ENCODE measurements around the gene HOXB4. TPM values are rescaled to one million over a fixed set of nuclear protein-coding genes. Genes with fewer than 3 reads are reported as not detected.
A peak's percentile ranks its signal among the peaks of the same experiment; 100 is the strongest.

Gene HOXB4
- total RNA-seq, 2 experiments from 2014 or later = 7.4 to 8.9 TPM

DNA sequence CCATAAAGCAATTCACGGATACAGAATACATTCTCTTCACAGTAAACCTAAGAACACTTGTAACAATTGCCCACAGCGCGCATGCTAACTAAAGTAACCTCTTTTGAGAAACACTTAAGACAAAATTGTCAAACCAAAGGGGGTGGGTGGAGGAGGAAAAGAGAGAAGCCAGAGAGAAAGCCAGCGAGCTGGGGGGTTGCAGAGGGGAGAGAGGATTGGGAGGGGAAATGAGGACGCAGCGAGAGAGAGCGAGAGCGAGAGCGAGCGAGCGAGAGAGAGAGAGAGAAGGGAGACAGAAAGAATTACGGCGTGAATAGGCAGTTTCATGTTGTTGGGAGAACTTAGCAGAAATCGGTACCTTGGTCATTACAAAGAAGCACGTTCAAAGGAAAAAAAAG lies 34.3 kb upstream of the HOXB4 start:
- peak; percentile 13 for DNase-seq (ENCODE audit: low spot score)
- POLR2A ChIA-PET = interaction anchor here (0.7 kb wide), 1 partner anchor 173 kb away, joined by 8 read pairs; no protein-coding TSS in a partner anchor
- no TSS peak for BruUV-seq (replicated peaks)
- CTCF ChIA-PET (ENCODE audit: unreplicated experiment) = no interaction called here
- peak overlapping the region; percentile 73 for H3K4me2 ChIP-seq (ENCODE audit: low read length)
- H2AFZ ChIP-seq (ENCODE audit: low read length) = peak overlapping the region; percentile 96
- intact Hi-C loops (cut with micrococcal nuclease; ENCODE audit: unreplicated experiment) = no loop called here
- no peaks in the 10 kb centered on the region for H3K79me2 ChIP-seq (ENCODE audit: insufficient read depth, low read depth, low read length)
- no peak for TF ChIP-seq EZH2phosphoT487 (IDR thresholded peaks at IDR 0.05; ENCODE audit: borderline replicate concordance, low read depth, low read length)
- TF ChIP-seq, protein P1, sequence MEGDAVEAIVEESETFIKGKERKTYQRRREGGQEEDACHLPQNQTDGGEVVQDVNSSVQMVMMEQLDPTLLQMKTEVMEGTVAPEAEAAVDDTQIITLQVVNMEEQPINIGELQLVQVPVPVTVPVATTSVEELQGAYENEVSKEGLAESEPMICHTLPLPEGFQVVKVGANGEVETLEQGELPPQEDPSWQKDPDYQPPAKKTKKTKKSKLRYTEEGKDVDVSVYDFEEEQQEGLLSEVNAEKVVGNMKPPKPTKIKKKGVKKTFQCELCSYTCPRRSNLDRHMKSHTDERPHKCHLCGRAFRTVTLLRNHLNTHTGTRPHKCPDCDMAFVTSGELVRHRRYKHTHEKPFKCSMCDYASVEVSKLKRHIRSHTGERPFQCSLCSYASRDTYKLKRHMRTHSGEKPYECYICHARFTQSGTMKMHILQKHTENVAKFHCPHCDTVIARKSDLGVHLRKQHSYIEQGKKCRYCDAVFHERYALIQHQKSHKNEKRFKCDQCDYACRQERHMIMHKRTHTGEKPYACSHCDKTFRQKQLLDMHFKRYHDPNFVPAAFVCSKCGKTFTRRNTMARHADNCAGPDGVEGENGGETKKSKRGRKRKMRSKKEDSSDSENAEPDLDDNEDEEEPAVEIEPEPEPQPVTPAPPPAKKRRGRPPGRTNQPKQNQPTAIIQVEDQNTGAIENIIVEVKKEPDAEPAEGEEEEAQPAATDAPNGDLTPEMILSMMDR (conservative IDR thresholded peaks at IDR 0.05; ENCODE audit: low read length) = no peak
- H4K20me1 ChIP-seq (ENCODE audit: insufficient read depth, low read length) = no peaks in the 10 kb centered on the region
- H3K9me3 ChIP-seq (ENCODE audit: low read length) = no peaks in the 10 kb centered on the region
- no peaks in the 10 kb centered on the region for H3K36me3 ChIP-seq (ENCODE audit: insufficient read depth, low read length)
- no peak overlapping the region for H3K27ac ChIP-seq (ENCODE audit: low read depth, low read length, poor library complexity, severe bottlenecking)
- peak overlapping the region; percentile 72 for H3K4me3 ChIP-seq (ENCODE audit: low read depth, low read length, poor library complexity, severe bottlenecking)
- H3K4me1 ChIP-seq (ENCODE audit: insufficient read depth, low read length, poor library complexity, severe bottlenecking) = peaks cover 31% of the 10 kb centered on the region
- H3K9me2 ChIP-seq (ENCODE audit: insufficient read depth, low read length) = no peaks in the 10 kb centered on the region

DNA sequence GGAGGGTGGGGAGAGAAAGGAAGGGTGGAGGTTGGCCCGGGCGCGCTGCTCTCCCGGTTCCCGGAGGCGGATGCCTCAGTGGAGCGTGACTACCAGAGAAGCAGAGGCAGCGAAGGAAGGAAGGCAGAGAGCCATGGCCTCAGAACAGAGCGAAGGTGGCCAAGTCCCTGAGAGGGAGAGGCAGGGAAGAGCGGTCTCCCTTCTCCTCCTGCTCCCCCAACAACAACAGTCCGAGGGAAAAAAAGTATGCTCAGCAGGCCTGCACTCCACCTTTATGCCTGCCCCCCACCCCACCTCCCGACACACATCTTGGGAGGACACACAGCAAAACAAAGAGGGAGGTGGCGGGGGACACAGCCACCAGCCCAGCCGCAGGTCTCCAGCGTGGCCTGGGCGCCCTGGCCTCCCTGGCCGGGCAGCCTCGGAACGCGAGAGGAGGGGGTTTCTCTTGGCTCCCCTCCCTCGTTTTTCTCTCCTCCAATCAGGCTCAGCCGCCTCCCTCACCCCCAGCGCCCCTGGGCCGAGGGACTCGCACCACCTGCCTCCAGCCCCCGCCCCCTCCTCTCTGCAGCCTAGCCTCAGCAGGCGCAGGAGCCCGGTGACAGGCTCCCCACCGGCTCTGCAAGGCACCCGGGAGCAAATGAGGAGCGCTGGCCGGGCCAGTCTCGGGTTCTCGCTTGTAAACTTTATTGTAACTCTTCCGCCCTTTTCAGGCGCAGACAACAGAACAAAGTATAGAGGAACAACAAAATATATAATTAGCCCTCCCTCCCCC lies 33.7 kb upstream of the HOXB4 start:
- H3K79me2 ChIP-seq (ENCODE audit: insufficient read depth, low read depth, low read length) = no peaks in the 10 kb centered on the region
- ChIA-PET CTCF (ENCODE audit: unreplicated experiment) (no interaction called here), POLR2A (interaction anchor here (0.7 kb wide), 1 partner anchor 173 kb away, joined by 8 read pairs; no protein-coding TSS in a partner anchor)
- H3K9me3 ChIP-seq (ENCODE audit: low read length) = no peaks in the 10 kb centered on the region
- peak overlapping the region; percentile 96 for H2AFZ ChIP-seq (ENCODE audit: low read length)
- BruUV-seq (replicated peaks) = no TSS peak
- peak overlapping the region; percentile 32 for H3K27ac ChIP-seq (ENCODE audit: low read depth, low read length, poor library complexity, severe bottlenecking)
- intact Hi-C loops (cut with micrococcal nuclease; ENCODE audit: unreplicated experiment) = no loop called here
- peak overlapping the region; percentile 72 for H3K4me3 ChIP-seq (ENCODE audit: low read depth, low read length, poor library complexity, severe bottlenecking)
- no peaks in the 10 kb centered on the region for H4K20me1 ChIP-seq (ENCODE audit: insufficient read depth, low read length)
- DNase-seq (ENCODE audit: low spot score) = peak; percentile 25
- peaks cover 31% of the 10 kb centered on the region for H3K4me1 ChIP-seq (ENCODE audit: insufficient read depth, low read length, poor library complexity, severe bottlenecking)
- TF ChIP-seq, protein P1 (conservative IDR thresholded peaks at IDR 0.05; ENCODE audit: low read length) = no peak
- no peaks in the 10 kb centered on the region for H3K36me3 ChIP-seq (ENCODE audit: insufficient read depth, low read length)
- H3K4me2 ChIP-seq (ENCODE audit: low read length) = peak overlapping the region; percentile 73
- H3K9me2 ChIP-seq (ENCODE audit: insufficient read depth, low read length) = no peaks in the 10 kb centered on the region

DNA sequence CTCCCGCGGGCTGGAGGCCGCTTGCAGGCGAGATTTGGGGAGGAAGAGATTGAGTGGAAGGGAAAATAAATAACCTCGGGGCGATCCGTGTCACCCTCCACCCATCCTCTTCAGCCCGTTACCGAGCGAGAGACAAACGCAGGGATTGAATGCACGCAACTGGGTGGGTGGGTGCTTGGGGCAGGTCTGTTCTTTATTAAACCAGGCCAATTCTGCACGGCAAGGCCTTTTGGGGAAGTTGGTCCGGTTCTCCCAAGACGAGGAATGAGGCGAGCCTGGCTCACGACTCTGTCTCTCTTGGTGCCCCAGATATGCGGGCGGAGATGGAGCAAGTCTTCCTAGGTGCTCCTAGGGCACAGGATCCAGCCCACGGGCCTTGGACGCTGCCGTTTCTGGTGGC lies 33.1 kb upstream of the HOXB4 start:
- peak; percentile 38 for DNase-seq (ENCODE audit: low spot score)
- TF ChIP-seq EZH2phosphoT487 (IDR thresholded peaks at IDR 0.05; ENCODE audit: borderline replicate concordance, low read depth, low read length) = no peak
- TF ChIP-seq, protein P1 (conservative IDR thresholded peaks at IDR 0.05; ENCODE audit: low read length) = no peak
- POLR2A ChIA-PET = no interaction called here
- Histone ChIP-seq H3K4me2 (ENCODE audit: low read length) (peak overlapping the region; percentile 73), H3K36me3 (ENCODE audit: insufficient read depth, low read length) (no peaks in the 10 kb centered on the region), H4K20me1 (ENCODE audit: insufficient read depth, low read length) (no peaks in the 10 kb centered on the region), H3K4me3 (ENCODE audit: low read depth, low read length, poor library complexity, severe bottlenecking) (peak overlapping the region; percentile 72), H3K4me1 (ENCODE audit: insufficient read depth, low read length, poor library complexity, severe bottlenecking) (peaks cover 31% of the 10 kb centered on the region), H3K27ac (ENCODE audit: low read depth, low read length, poor library complexity, severe bottlenecking) (peak overlapping the region; percentile 32), H2AFZ (ENCODE audit: low read length) (peak overlapping the region; percentile 96), H3K9me2 (ENCODE audit: insufficient read depth, low read length) (no peaks in the 10 kb centered on the region), H3K79me2 (ENCODE audit: insufficient read depth, low read depth, low read length) (no peaks in the 10 kb centered on the region), H3K9me3 (ENCODE audit: low read length) (no peaks in the 10 kb centered on the region)
- intact Hi-C loops (cut with micrococcal nuclease; ENCODE audit: unreplicated experiment) = no loop called here
- CTCF ChIA-PET (ENCODE audit: unreplicated experiment) = no interaction called here
- no TSS peak for BruUV-seq (replicated peaks)

All from OCI-LY7 (cell line).